H9 (cell line): ENCODE measurements around the gene AGMAT. TPM values are rescaled to one million over a fixed set of nuclear protein-coding genes. Genes with fewer than 3 reads are reported as not detected.

Experiments
- DNase-seq: peaks from one replicate; pipeline ENCODE4 v3.0.0-alpha.2; 2017
- H2AFZ ChIP-seq: one replicate; pipeline ENCODE4 v1.6.1; 2013; ENCODE audit warnings: mild to moderate bottlenecking, low read length, control low read depth, moderate library complexity
- H2AK5ac ChIP-seq: 2 replicates; pipeline ENCODE4 v1.6.1; 2013; ENCODE audit warnings: low read length, control low read depth, mixed read lengths; ENCODE audit not compliant: insufficient read length
- H2BK120ac ChIP-seq: one replicate; pipeline ENCODE4 v1.6.1; 2013; ENCODE audit warnings: low read depth, mild to moderate bottlenecking, low read length, control low read depth, inconsistent platforms; ENCODE audit not compliant: poor library complexity, severe bottlenecking
- H2BK12ac ChIP-seq: 2 replicates; pipeline ENCODE4 v1.6.1; 2013; ENCODE audit warnings: low read length, control low read depth, mixed read lengths, low read depth; ENCODE audit not compliant: insufficient read length
- H2BK15ac ChIP-seq: 2 replicates; pipeline ENCODE4 v1.6.1; 2013; ENCODE audit warnings: low read depth, low read length, control low read depth
- H2BK20ac ChIP-seq: one replicate; pipeline ENCODE4 v1.6.1; 2013; ENCODE audit warnings: low read depth, mild to moderate bottlenecking, low read length, control low read depth, inconsistent platforms; ENCODE audit not compliant: poor library complexity, severe bottlenecking
- H2BK5ac ChIP-seq: 2 replicates; pipeline ENCODE4 v1.6.1; 2013; ENCODE audit warnings: low read length, control low read depth, mixed read lengths; ENCODE audit not compliant: insufficient read length
- H3K14ac ChIP-seq: 2 replicates; pipeline ENCODE4 v1.6.1; 2013; ENCODE audit warnings: low read length, control low read depth; ENCODE audit not compliant: insufficient read depth
- H3K18ac ChIP-seq: 2 replicates; pipeline ENCODE4 v1.6.1; 2013; ENCODE audit warnings: low read depth, mild to moderate bottlenecking, mixed read lengths, low read length, control low read depth; ENCODE audit not compliant: insufficient read length
- H3K23ac ChIP-seq: 2 replicates; pipeline ENCODE4 v1.6.1; 2013; ENCODE audit warnings: low read length, control low read depth, mixed read lengths, low read depth; ENCODE audit not compliant: insufficient read length
- H3K23me2 ChIP-seq: 2 replicates; pipeline ENCODE4 v1.6.1; 2013; ENCODE audit warnings: low read depth, mild to moderate bottlenecking, mixed read lengths, low read length, control low read depth; ENCODE audit not compliant: insufficient read length, poor library complexity, severe bottlenecking
- H3K27ac ChIP-seq: 2 replicates; pipeline ENCODE4 v1.5.1; 2013; ENCODE audit warnings: low read length, control low read depth, mixed read lengths, low read depth; ENCODE audit not compliant: insufficient read length
- H3K27me3 ChIP-seq: 2 replicates; pipeline ENCODE4 v1.6.1; 2013; ENCODE audit warnings: low read length, control low read depth, inconsistent platforms; ENCODE audit not compliant: insufficient read depth
- H3K4ac ChIP-seq: 2 replicates; pipeline ENCODE4 v1.6.1; 2013; ENCODE audit warnings: low read depth, mild to moderate bottlenecking, control low read depth, inconsistent platforms, low read length, moderate library complexity
- H3K4me1 ChIP-seq: 2 replicates; pipeline ENCODE4 v1.6.1; 2013; ENCODE audit warnings: low read length, control low read depth, inconsistent platforms; ENCODE audit not compliant: insufficient read depth
- H3K4me2 ChIP-seq: 2 replicates; pipeline ENCODE4 v1.6.1; 2013; ENCODE audit warnings: low read length, control low read depth, mixed read lengths; ENCODE audit not compliant: insufficient read length, insufficient read depth
- H3K56ac ChIP-seq: 2 replicates; pipeline ENCODE4 v1.6.1; 2013; ENCODE audit warnings: low read depth, mild to moderate bottlenecking, mixed read lengths, low read length, control low read depth; ENCODE audit not compliant: insufficient read length
- H3K79me1 ChIP-seq: 2 replicates; pipeline ENCODE4 v1.6.1; 2013; ENCODE audit warnings: low read depth, mild to moderate bottlenecking, moderate library complexity, low read length, control low read depth, inconsistent platforms; ENCODE audit not compliant: insufficient read depth, poor library complexity, severe bottlenecking
- H3K79me2 ChIP-seq: 2 replicates; pipeline ENCODE4 v1.6.1; 2013; ENCODE audit warnings: low read length, control low read depth, inconsistent platforms; ENCODE audit not compliant: insufficient read depth
- H3K9ac ChIP-seq: 2 replicates; pipeline ENCODE4 v1.6.1; 2013; ENCODE audit warnings: low read length, control low read depth, mixed read lengths; ENCODE audit not compliant: insufficient read length; ENCODE audit errors: extremely low read depth
- H3K9me3 ChIP-seq: one replicate; pipeline ENCODE4 v1.6.1; 2013; ENCODE audit warnings: low read depth, low read length, inconsistent platforms; ENCODE audit not compliant: control insufficient read depth
- H3T11ph ChIP-seq: one replicate; pipeline ENCODE4 v1.6.1; 2013; ENCODE audit warnings: mild to moderate bottlenecking, low read length, control low read depth, inconsistent platforms
- H4K20me1 ChIP-seq: one replicate; pipeline ENCODE4 v1.6.1; 2013; ENCODE audit not compliant: control insufficient read depth, insufficient read length, insufficient read depth
- H4K5ac ChIP-seq: 2 replicates; pipeline ENCODE4 v1.6.1; 2013; ENCODE audit warnings: low read depth, mild to moderate bottlenecking, mixed read lengths, low read length, control low read depth; ENCODE audit not compliant: insufficient read length
- H4K8ac ChIP-seq: replicated peaks from 2 replicates; pipeline ENCODE4 v1.6.1; 2013; ENCODE audit warnings: low read length, control low read depth, mixed read lengths, low read depth; ENCODE audit not compliant: insufficient read length
- H4K91ac ChIP-seq: 2 replicates; pipeline ENCODE4 v1.6.1; 2013; ENCODE audit warnings: low read depth, mild to moderate bottlenecking, moderate library complexity, mixed read lengths, low read length, control low read depth; ENCODE audit not compliant: insufficient read length
- H3K27ac Mint-ChIP-seq, 3 experiments: 2 replicates in 2 of 3; 3 replicates in 1 of 3; pipeline ENCODE4 v1.8.0; 2020 to 2021; ENCODE audit warnings: mixed read lengths in 3 of 3, mild to moderate bottlenecking in 1 of 3, moderate library complexity in 1 of 3
- H3K27me3 Mint-ChIP-seq: 2 replicates; pipeline ENCODE4 v1.8.0; 2021; ENCODE audit warnings: low read depth, mild to moderate bottlenecking, moderate library complexity, mixed read lengths
- H3K36me3 Mint-ChIP-seq, 3 experiments: 2 replicates in 2 of 3; 3 replicates in 1 of 3; pipeline ENCODE4 v1.8.0; 2020 to 2021; ENCODE audit warnings: low read depth in 3 of 3, mixed read lengths in 3 of 3; ENCODE audit not compliant: insufficient read depth in 1 of 3
- H3K4me1 Mint-ChIP-seq, 2 experiments: 2 replicates each; pipeline ENCODE4 v1.8.0; 2020; ENCODE audit warnings: mixed read lengths in 2 of 2
- H3K4me3 Mint-ChIP-seq, 2 experiments: 2 replicates in 1 of 2; 3 replicates in 1 of 2; pipeline ENCODE4 v1.8.0; 2020 to 2021; ENCODE audit warnings: mild to moderate bottlenecking in 2 of 2, mixed read lengths in 2 of 2, moderate library complexity in 1 of 2
- H3K9me3 Mint-ChIP-seq, 2 experiments: 2 replicates in 1 of 2; 3 replicates in 1 of 2; pipeline ENCODE4 v1.8.0; 2020; ENCODE audit warnings: mild to moderate bottlenecking in 2 of 2, mixed read lengths in 2 of 2, moderate library complexity in 1 of 2
- CTCF ChIP-seq: fragments of 200-600 bp; sonication (generic); conservative IDR thresholded peaks from 3 replicates; pipeline ENCODE4 v1.8.0; 2021; ENCODE audit warnings: antibody characterized with exemption, mild to moderate bottlenecking
- total RNA-seq: library from RNA; stranded (reverse); gene quantifications from 2 replicates; pipeline ENCODE4 v1.2.1, GENCODE V29; 2021

Gene AGMAT
- total RNA-seq, 1 experiment from 2014 or later, result 4.0 TPM

DNA sequence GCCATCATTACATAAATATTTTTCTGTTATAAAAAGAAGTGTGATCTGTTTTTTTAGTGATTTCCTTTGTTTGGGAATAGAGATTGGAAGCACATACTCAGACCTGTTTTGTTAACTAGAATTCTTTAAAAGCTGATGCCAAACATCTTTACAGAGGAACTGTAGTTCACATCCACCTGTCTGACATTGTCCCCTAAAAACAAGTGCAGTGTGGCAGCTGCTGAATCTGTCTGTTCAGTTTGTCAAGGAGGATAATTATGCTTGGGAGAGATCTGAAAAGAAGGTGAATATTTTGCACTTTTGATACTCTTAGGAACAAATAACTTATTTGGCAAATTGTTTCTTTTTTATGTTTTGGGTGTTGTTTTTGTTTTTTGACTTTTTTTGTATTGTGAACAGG is 13.6 kb downstream of the AGMAT start:
- Histone ChIP-seq H3K14ac (no peak overlapping the region), H2BK120ac (no peak overlapping the region), H3K9ac (no peak overlapping the region), H4K20me1 (no peaks in the 10 kb centered on the region), H3K4me2 (no peak overlapping the region), H4K5ac (no peak overlapping the region), H2AK5ac (no peak overlapping the region), H4K8ac (no peak overlapping the region), H4K91ac (no peak overlapping the region), H3K23me2 (no peaks in the 10 kb centered on the region), H2AFZ (no peak overlapping the region), H3K4me1 (no peaks in the 10 kb centered on the region), H3K18ac (no peak overlapping the region), H3K4ac (no peak overlapping the region), H3K56ac (no peak overlapping the region), H3K79me1 (no peaks in the 10 kb centered on the region), H3K23ac (no peak overlapping the region), H2BK15ac (no peak overlapping the region), H3K79me2 (0 out of 2 replicates have a peak, but pooled peaks cover 2% of the 10 kb centered on the region), H2BK12ac (no peak overlapping the region), H3K9me3 (no peaks in the 10 kb centered on the region), H3K27ac (no peak overlapping the region), H2BK20ac (no peak overlapping the region), H3T11ph (no peak overlapping the region), H2BK5ac (no peak overlapping the region), H3K27me3 (no peaks in the 10 kb centered on the region)
- H3K27me3 Mint-ChIP-seq, result no peaks in the 10 kb centered on the region
- no peak overlapping the region for H3K27ac Mint-ChIP-seq
- H3K36me3 Mint-ChIP-seq, result peaks cover 7 to 47% (median 39%) of the 10 kb centered on the region in 3 experiments; a peak in 5 of 7 replicates
- no peak for DNase-seq
- peaks cover 3 to 5% of the 10 kb centered on the region in 2 experiments for H3K4me1 Mint-ChIP-seq
- no peak overlapping the region for H3K4me3 Mint-ChIP-seq
- no peaks in the 10 kb centered on the region for H3K9me3 Mint-ChIP-seq
- TF ChIP-seq CTCF, result no peak
